Neural progenitor cell (in vitro differentiated cells): ENCODE data around the gene VTI1A.

ENCODE experiments used
- EZH2 ChIP-seq: fragments of 200-600 bp; sonication (generic); IDR thresholded peaks from 2 replicates; pipeline ENCODE4 v1.6.1; 2017; ENCODE audit warnings: antibody characterized with exemption, mild to moderate bottlenecking, moderate library complexity
- EZH2phosphoT487 ChIP-seq: fragments of 200-600 bp; sonication (generic); IDR thresholded peaks from 2 replicates; pipeline ENCODE4 v1.6.1; 2017; ENCODE audit warnings: antibody characterized with exemption
- TF ChIP-seq, protein P1 (sequence below): fragments of 200-600 bp; sonication (generic); IDR thresholded peaks from 2 replicates; pipeline ENCODE4 v1.5.1; 2017; ENCODE audit warnings: antibody characterized with exemption, mild to moderate bottlenecking

DNA sequence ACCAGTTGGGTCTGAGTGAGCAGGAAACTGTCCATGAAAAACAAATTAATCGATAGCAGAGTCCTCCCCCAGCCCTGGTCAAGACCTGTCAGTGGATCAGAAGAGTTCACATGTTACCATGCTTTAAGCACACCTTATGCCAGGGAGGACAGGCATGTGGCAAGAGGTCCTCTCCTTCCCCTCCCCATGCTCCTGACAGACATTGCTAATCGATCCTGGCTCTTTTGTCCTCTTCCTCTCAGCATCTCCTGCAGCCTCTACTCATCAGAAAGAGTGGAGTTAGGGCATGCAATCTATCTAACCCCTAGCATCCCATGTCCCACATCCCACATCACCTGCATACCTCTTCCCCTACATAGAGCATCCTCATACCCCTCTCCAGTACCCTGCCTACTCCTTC is 385.9 kb downstream of the VTI1A start:
- TF ChIP-seq, protein P1, sequence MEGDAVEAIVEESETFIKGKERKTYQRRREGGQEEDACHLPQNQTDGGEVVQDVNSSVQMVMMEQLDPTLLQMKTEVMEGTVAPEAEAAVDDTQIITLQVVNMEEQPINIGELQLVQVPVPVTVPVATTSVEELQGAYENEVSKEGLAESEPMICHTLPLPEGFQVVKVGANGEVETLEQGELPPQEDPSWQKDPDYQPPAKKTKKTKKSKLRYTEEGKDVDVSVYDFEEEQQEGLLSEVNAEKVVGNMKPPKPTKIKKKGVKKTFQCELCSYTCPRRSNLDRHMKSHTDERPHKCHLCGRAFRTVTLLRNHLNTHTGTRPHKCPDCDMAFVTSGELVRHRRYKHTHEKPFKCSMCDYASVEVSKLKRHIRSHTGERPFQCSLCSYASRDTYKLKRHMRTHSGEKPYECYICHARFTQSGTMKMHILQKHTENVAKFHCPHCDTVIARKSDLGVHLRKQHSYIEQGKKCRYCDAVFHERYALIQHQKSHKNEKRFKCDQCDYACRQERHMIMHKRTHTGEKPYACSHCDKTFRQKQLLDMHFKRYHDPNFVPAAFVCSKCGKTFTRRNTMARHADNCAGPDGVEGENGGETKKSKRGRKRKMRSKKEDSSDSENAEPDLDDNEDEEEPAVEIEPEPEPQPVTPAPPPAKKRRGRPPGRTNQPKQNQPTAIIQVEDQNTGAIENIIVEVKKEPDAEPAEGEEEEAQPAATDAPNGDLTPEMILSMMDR = no peak
- TF ChIP-seq EZH2 (no peak), EZH2phosphoT487 (no peak)
